Measurements from ENCODE around the gene SDC4. TPM values are rescaled to one million over a fixed set of nuclear protein-coding genes. Genes with fewer than 3 reads are reported as not detected.

The SDC4 gene
- total and polyA plus RNA-seq, 4 experiments from 2014 or later: 1.2 to 3.9 (median 3.1) TPM

- POLR2A ChIA-PET (ENCODE audit: partially characterized antibody): no interaction called here
- no peaks in the 10 kb centered on the region for H3K27me3 ChIP-seq (ENCODE audit: insufficient read depth, low read length)
- H3K9me3 Mint-ChIP-seq: no peaks in the 10 kb centered on the region
These were observed 64.6 kb downstream of the SDC4 start for GRCh38 chr20:45283551-45284057.

DNA sequence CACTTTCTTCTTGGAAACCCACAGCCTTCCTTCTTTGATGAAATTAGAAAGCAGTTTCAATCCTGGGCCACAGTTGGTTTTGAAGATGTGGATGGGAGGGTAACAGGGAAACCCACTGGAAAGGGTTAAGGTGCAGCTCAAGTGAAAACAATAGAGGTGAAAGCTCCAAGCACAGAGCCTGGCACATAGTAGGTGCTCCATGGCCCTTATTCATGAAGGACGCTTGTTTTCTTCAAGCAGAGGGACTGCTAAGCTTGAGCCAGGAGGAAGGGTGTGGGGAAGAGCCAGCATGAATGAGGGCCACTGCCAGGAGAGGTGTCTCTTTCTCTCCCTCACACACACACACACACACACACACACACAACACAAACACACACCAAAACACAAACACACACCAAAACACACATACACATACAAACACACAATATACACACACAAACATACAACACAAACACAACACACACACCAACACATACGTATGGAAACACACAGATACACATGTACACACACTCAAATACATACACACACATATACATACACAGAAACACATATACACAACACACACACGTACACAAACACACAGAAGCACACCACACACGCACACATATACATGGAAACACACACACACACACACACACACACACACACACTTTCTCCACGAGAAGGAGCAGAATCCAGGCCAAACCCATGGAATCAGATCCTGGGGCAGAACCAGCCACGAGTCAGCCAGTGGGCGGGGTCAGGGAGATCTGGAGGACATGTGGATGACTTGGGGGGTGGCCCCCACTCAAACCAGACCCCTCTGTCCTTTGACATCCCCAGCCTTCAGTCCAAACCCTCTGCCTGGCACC lies 65.3 kb downstream of the SDC4 start:
- Mint-ChIP-seq H3K9me3 (no peaks in the 10 kb centered on the region), H3K4me1 (no peaks in the 10 kb centered on the region), H3K4me3 (no peak overlapping the region), H3K27ac (no peak overlapping the region), H3K27me3 (peaks cover 12 to 31% of the 10 kb centered on the region in 2 donors), H3K36me3 (no peaks in the 10 kb centered on the region)
- H3K9me3 ChIP-seq (ENCODE audit: control insufficient read depth in 1 of 2, low read length in 2 of 2): no peaks in the 10 kb centered on the region
- no peak overlapping the region for H3K4me3 ChIP-seq (ENCODE audit: low read length in 2 of 2)
- POLR2A ChIA-PET (ENCODE audit: partially characterized antibody): no interaction called here
- no peak overlapping the region for H3K27ac ChIP-seq (ENCODE audit: low read depth, low read length)
- H3K36me3 ChIP-seq (ENCODE audit: insufficient read depth, low read length): no peaks in the 10 kb centered on the region
- intact Hi-C loops (cut with micrococcal nuclease): no loop called here
- no peaks in the 10 kb centered on the region for H3K4me1 ChIP-seq (ENCODE audit: insufficient read depth, low read length)
- no peaks in the 10 kb centered on the region for H3K27me3 ChIP-seq (ENCODE audit: insufficient read depth, low read length)
- CTCF ChIA-PET (ENCODE audit: partially characterized antibody): interaction anchor here (10.3 kb wide), 1 partner anchor 10 kb away, joined by 70 read pairs; no protein-coding TSS in a partner anchor
- DNase-seq: no peak

More at GRCh38 chr20:45283551-45284057, 64.6 kb downstream of the SDC4 start:
- no peaks in the 10 kb centered on the region for H3K9me3 ChIP-seq (ENCODE audit: control insufficient read depth in 1 of 2, low read length in 2 of 2)
- CTCF ChIA-PET (ENCODE audit: partially characterized antibody): interaction anchor here (10.3 kb wide), 1 partner anchor 9 kb away, joined by 70 read pairs; no protein-coding TSS in a partner anchor
- intact Hi-C loops (cut with micrococcal nuclease): no loop called here
- H3K27ac Mint-ChIP-seq: no peak overlapping the region
- H3K4me3 Mint-ChIP-seq: no peak overlapping the region
- no peaks in the 10 kb centered on the region for H3K36me3 ChIP-seq (ENCODE audit: insufficient read depth, low read length)
- no peaks in the 10 kb centered on the region for H3K4me1 Mint-ChIP-seq
- H3K27ac ChIP-seq (ENCODE audit: low read depth, low read length): no peak overlapping the region
- no peak for DNase-seq
- no peaks in the 10 kb centered on the region for H3K4me1 ChIP-seq (ENCODE audit: insufficient read depth, low read length)
- peaks cover 11 to 36% of the 10 kb centered on the region in 2 donors for H3K27me3 Mint-ChIP-seq
- no peaks in the 10 kb centered on the region for H3K36me3 Mint-ChIP-seq
- no peak overlapping the region for H3K4me3 ChIP-seq (ENCODE audit: low read length in 2 of 2)

DNA sequence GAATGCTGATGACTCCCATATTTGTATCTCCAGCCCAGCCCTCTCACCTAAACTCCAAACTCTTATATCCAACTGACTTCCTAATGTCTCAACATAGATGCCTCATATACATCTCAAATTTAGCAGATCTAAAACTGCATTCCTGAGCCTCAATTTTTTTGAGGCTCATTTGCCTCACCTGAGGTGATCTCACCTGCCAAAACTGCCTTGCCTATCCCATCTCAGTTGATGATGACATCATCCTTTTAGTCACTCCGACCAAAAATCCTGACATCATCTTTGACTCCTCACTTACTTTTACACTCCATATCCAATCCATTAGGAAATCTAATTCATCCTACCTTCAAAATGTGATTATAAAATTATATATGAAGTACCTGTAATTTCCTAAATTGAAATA lies 68.2 kb downstream of the SDC4 start:
- Mint-ChIP-seq H3K36me3 (no peaks in the 10 kb centered on the region), H3K4me1 (no peaks in the 10 kb centered on the region), H3K9me3 (no peaks in the 10 kb centered on the region), H3K27me3 (peaks cover 25 to 29% of the 10 kb centered on the region in 2 donors), H3K4me3 (no peak overlapping the region), H3K27ac (no peak overlapping the region)
- H3K36me3 ChIP-seq (ENCODE audit: insufficient read depth, low read length): no peaks in the 10 kb centered on the region
- no peak overlapping the region for H3K27ac ChIP-seq (ENCODE audit: low read depth, low read length)
- no peaks in the 10 kb centered on the region for H3K9me3 ChIP-seq (ENCODE audit: control insufficient read depth in 1 of 2, low read length in 2 of 2)
- CTCF ChIA-PET (ENCODE audit: partially characterized antibody): interaction anchor here (10.3 kb wide), 1 partner anchor 13 kb away, joined by 70 read pairs; no protein-coding TSS in a partner anchor
- H3K27me3 ChIP-seq (ENCODE audit: insufficient read depth, low read length): no peaks in the 10 kb centered on the region
- intact Hi-C loops (cut with micrococcal nuclease): no loop called here
- no peak for DNase-seq
- no peaks in the 10 kb centered on the region for H3K4me1 ChIP-seq (ENCODE audit: insufficient read depth, low read length)
- no peak overlapping the region for H3K4me3 ChIP-seq (ENCODE audit: low read length in 2 of 2)
- POLR2A ChIA-PET (ENCODE audit: partially characterized antibody): no interaction called here

GRCh38 chr20:45275338-45275737 lies 72.9 kb downstream of the SDC4 start:
- no peaks in the 10 kb centered on the region for H3K27me3 ChIP-seq (ENCODE audit: insufficient read depth, low read length)
- Mint-ChIP-seq H3K9me3 (peaks cover 0 to 2% (median 0%) of the 10 kb centered on the region in 8 donors), H3K4me1 (no peaks in the 10 kb centered on the region), H3K27ac (no peak overlapping the region), H3K27me3 (peaks cover 27 to 28% of the 10 kb centered on the region in 2 donors), H3K36me3 (no peaks in the 10 kb centered on the region), H3K4me3 (no peak overlapping the region)
- ChIA-PET POLR2A (ENCODE audit: partially characterized antibody) (no interaction called here), CTCF (ENCODE audit: partially characterized antibody) (no interaction called here)
- H3K4me1 ChIP-seq (ENCODE audit: insufficient read depth, low read length): no peaks in the 10 kb centered on the region
- no peak overlapping the region for H3K4me3 ChIP-seq (ENCODE audit: low read length in 2 of 2)
- no peaks in the 10 kb centered on the region for H3K36me3 ChIP-seq (ENCODE audit: insufficient read depth, low read length)
- no peak overlapping the region for H3K27ac ChIP-seq (ENCODE audit: low read depth, low read length)
- DNase-seq: no peak
- H3K9me3 ChIP-seq (ENCODE audit: control insufficient read depth in 1 of 2, low read length in 2 of 2): no peaks in the 10 kb centered on the region
- intact Hi-C loops (cut with micrococcal nuclease): no loop called here

Other genes with a start within 250 kb of the SDC4 start
- gene KCNS1, start 247.3 kb downstream of the SDC4 start, total RNA-seq: under 1 TPM in 1 of 2 experiments, not detected in 1; 0.09 TPM
- under 1 TPM in 1 of 2 donors, not detected in 1; 0.16 TPM for gene KCNS1, start 247.3 kb downstream of the SDC4 start, polyA plus RNA-seq
- gene WFDC5, start 233.2 kb downstream of the SDC4 start, total RNA-seq: not detected
- gene WFDC5, start 233.2 kb downstream of the SDC4 start, polyA plus RNA-seq: not detected
- gene WFDC12, start 224.0 kb downstream of the SDC4 start, total RNA-seq: not detected
- not detected for gene WFDC12, start 224.0 kb downstream of the SDC4 start, polyA plus RNA-seq
- not detected for gene PI3, start 173.5 kb downstream of the SDC4 start, total RNA-seq
- gene PI3, start 173.5 kb downstream of the SDC4 start, polyA plus RNA-seq: not detected
- not detected for gene SEMG1, start 141.4 kb downstream of the SDC4 start, total RNA-seq
- gene SEMG1, start 141.4 kb downstream of the SDC4 start, polyA plus RNA-seq: not detected
- gene SEMG2, start 127.1 kb downstream of the SDC4 start, total RNA-seq: not detected
- not detected for gene SEMG2, start 127.1 kb downstream of the SDC4 start, polyA plus RNA-seq
- not detected for gene SLPI, start 93.9 kb downstream of the SDC4 start, total RNA-seq
- not detected for gene SLPI, start 93.9 kb downstream of the SDC4 start, polyA plus RNA-seq
- not detected for gene RBPJL, start 41.6 kb downstream of the SDC4 start, total RNA-seq
- gene RBPJL, start 41.6 kb downstream of the SDC4 start, polyA plus RNA-seq: not detected
- gene MATN4, start 40.1 kb downstream of the SDC4 start, total RNA-seq: not detected
- not detected for gene MATN4, start 40.1 kb downstream of the SDC4 start, polyA plus RNA-seq
- gene SYS1, start 14.7 kb upstream of the SDC4 start, total RNA-seq: 10 to 100 TPM; 56.4 to 56.6 TPM
- gene SYS1, start 14.7 kb upstream of the SDC4 start, polyA plus RNA-seq: 10 to 100 TPM; 24.7 to 30.2 TPM
- gene TP53TG5, start 29.9 kb upstream of the SDC4 start, total RNA-seq: under 1 TPM in 1 of 2 experiments, not detected in 1; 0.36 TPM
- gene TP53TG5, start 29.9 kb upstream of the SDC4 start, polyA plus RNA-seq: under 1 TPM; 0.11 to 0.24 TPM
- 10 to 100 TPM; 17.8 to 18.4 TPM for gene DBNDD2, start 59.9 kb upstream of the SDC4 start, total RNA-seq
- 10 to 100 TPM; 12.9 to 15.4 TPM for gene DBNDD2, start 59.9 kb upstream of the SDC4 start, polyA plus RNA-seq
- gene PIGT, start 67.7 kb upstream of the SDC4 start, total RNA-seq: 10 to 100 TPM; 81.9 to 84.5 TPM
- 10 to 100 TPM; 85.6 to 92.2 TPM for gene PIGT, start 67.7 kb upstream of the SDC4 start, polyA plus RNA-seq
- gene WFDC2, start 121.3 kb upstream of the SDC4 start, total RNA-seq: 1 to 10 TPM in 1 of 2 experiments, under 1 TPM in 1; 0.73 to 1.6 TPM
- gene WFDC2, start 121.3 kb upstream of the SDC4 start, polyA plus RNA-seq: not detected
- not detected for gene SPINT3, start 167.2 kb upstream of the SDC4 start, total RNA-seq
- gene SPINT3, start 167.2 kb upstream of the SDC4 start, polyA plus RNA-seq: not detected
- gene WFDC6, start 191.1 kb upstream of the SDC4 start, total RNA-seq: not detected
- not detected for gene WFDC6, start 191.1 kb upstream of the SDC4 start, polyA plus RNA-seq
- gene EPPIN, start 199.0 kb upstream of the SDC4 start, total RNA-seq: not detected
- not detected for gene EPPIN, start 199.0 kb upstream of the SDC4 start, polyA plus RNA-seq
- not detected for gene WFDC8, start 230.9 kb upstream of the SDC4 start, total RNA-seq
- not detected for gene WFDC8, start 230.9 kb upstream of the SDC4 start, polyA plus RNA-seq